ENCODE results near the gene ELP5. TPM values are rescaled to one million over a fixed set of nuclear protein-coding genes. Genes with fewer than 3 reads are reported as not detected.
A peak's percentile ranks its signal among the peaks of the same experiment; 100 is the strongest.

Gene ELP5
- total and polyA plus RNA-seq, 2 of the 4 experiments (the other 2 are of a cell fraction) = 39.3 to 46.6 TPM

GRCh38 chr17:7218166-7218565 is 33.8 kb upstream of the ELP5 start:
- WGBS, 2 experiments (ENCODE audit: extremely low coverage in 2 of 2, insufficient read length in 1 of 2) = 75% methylated on average over 2 of the region's 6 CpGs; no CpG with 5 or more reads in 1 of the 2 experiments
- Histone ChIP-seq H2BK5ac (ENCODE audit: low read depth, low read length, poor library complexity, severe bottlenecking) (peak overlapping the region; percentile 87), H2BK20ac (ENCODE audit: low read depth, low read length) (no peak overlapping the region), H2AFZ (replicated peaks; ENCODE audit: low read length, poor library complexity) (peak overlapping the region; percentile 94), H3K27me3 (ENCODE audit: control insufficient read depth, insufficient read depth, low read length) (no peaks in the 10 kb centered on the region), H2AK9ac (replicated peaks; ENCODE audit: low read depth, low read length, poor library complexity) (peak overlapping the region; percentile 89), H3K9ac (ENCODE audit: low read depth, low read length) (peak overlapping the region; percentile 86), H3K18ac (ENCODE audit: low read depth, low read length) (peak overlapping the region; percentile 76; the same call in 1 of the 2 replicates), H3K79me1 (ENCODE audit: low read depth in 1 of 2, low read length in 2 of 2) (peaks cover 12 to 88% of the 10 kb centered on the region in 2 experiments), H4K20me1 (ENCODE audit: insufficient read depth, low read length) (peaks cover 64% of the 10 kb centered on the region), H3K23ac (ENCODE audit: low read depth, low read length) (peak overlapping the region; percentile 73; the same call in 1 of the 2 replicates), H4K5ac (ENCODE audit: low read depth, low read length) (peak overlapping the region; percentile 91), H3K56ac (ENCODE audit: extremely low read depth, insufficient read depth, low read length) (peak overlapping the region; percentile 36; the same call in 1 of the 2 replicates), H2AK5ac (ENCODE audit: low read depth, low read length) (peak overlapping the region; percentile 21), H3K4me3 (ENCODE audit: insufficient read depth, low read depth, low read length) (no peak overlapping the region), H3K36me3 (ENCODE audit: control insufficient read depth, insufficient read depth, low read length) (peaks cover 22% of the 10 kb centered on the region), H3K9me1 (ENCODE audit: insufficient read depth, low read length) (peaks cover 28% of the 10 kb centered on the region), H4K8ac (ENCODE audit: low read depth in 2 of 2, low read length in 2 of 2) (peak overlapping the region; percentile 71 to 99), H3K4me2 (ENCODE audit: low read depth, low read length) (peak overlapping the region; percentile 96), H3K14ac (replicated peaks; ENCODE audit: low read depth, low read length) (peak overlapping the region; percentile 92), H4K91ac (ENCODE audit: insufficient read depth, low read depth, low read length) (peak overlapping the region; percentile 91), H2BK15ac (ENCODE audit: low read depth, low read length) (peak overlapping the region; percentile 69; the same call in 2 of the 3 replicates), H3K4me1 (ENCODE audit: control insufficient read depth, insufficient read depth, low read length) (peaks cover 28% of the 10 kb centered on the region), H2BK120ac (ENCODE audit: low read depth, low read length) (peak overlapping the region; percentile 79; the same call in 1 of the 2 replicates), H3K27ac (ENCODE audit: insufficient read depth, low read length) (peak overlapping the region; percentile 88), H3K9me3 (ENCODE audit: control insufficient read depth, insufficient read depth, low read length) (no peaks in the 10 kb centered on the region), H3K4ac (ENCODE audit: low read depth, low read length) (peak overlapping the region; percentile 93)
- dilution Hi-C loops (cut with HindIII; ENCODE audit: low sequenced_read_pairs, unreplicated experiment) (no loop called here), intact Hi-C loops (cut with micrococcal nuclease) (no loop called here), in situ Hi-C loops (cut with MboI; ENCODE audit: low sequenced_read_pairs) (no loop called here)
- TF ChIP-seq FOS (IDR thresholded peaks at IDR 0.05; ENCODE audit: low read depth, low read length) (no peak), BHLHE40 (IDR thresholded peaks at IDR 0.05; ENCODE audit: low read depth, low read length) (no peak), USF2 (IDR thresholded peaks at IDR 0.05; ENCODE audit: low read depth, low read length) (no peak), CTCF (conservative IDR thresholded peaks at IDR 0.05; ENCODE audit: low read depth, low read length) (no peak)
- DNase-seq (no peak), ATAC-seq (ENCODE audit: low read depth) (no peak)
- no TSS peak for BruUV-seq (replicated peaks)
- POLR2A ChIA-PET (ENCODE audit: unreplicated experiment) = interaction anchor here (0.6 kb wide), 1 partner anchor 386 kb away, joined by 9 read pairs; no protein-coding TSS in a partner anchor
- CTCF ChIA-PET = no interaction called here
